GM19438 (cell line): ENCODE data around the gene TSTD1.
A peak's percentile ranks its signal among the peaks of the same experiment; 100 is the strongest.
"Not testable (repeated sequence)": the region's sequence is repeated elsewhere in the genome, so short reads cannot be mapped to it uniquely, and the experiment has no call there.

ENCODE experiments used
- ATAC-seq: cut with Tn5 transposase; IDR thresholded peaks from one replicate; pipeline ENCODE4 v1.9.1; 2021; ENCODE audit warnings: low read depth; ENCODE audit not compliant: unreplicated experiment

TSTD1 gene

GRCh38 chr1:161069731-161070270 lies 31.0 kb upstream of the TSTD1 start, which contains the start of gene ARHGAP30:
TSS of gene ARHGAP30 (minus strand) at chr1:161069891. CDS start at chr1:161069624, 267 bp downstream.
- peak; percentile 83 for ATAC-seq

- ATAC-seq: peak; percentile 7
Measured at GRCh38 chr1:161069241-161069640, 30.5 kb upstream of the TSTD1 start.

- peak; percentile 56 for ATAC-seq
Measured at GRCh38 chr1:161068306-161069234, 29.8 kb upstream of the TSTD1 start.

- no peak for ATAC-seq
Measured at GRCh38 chr1:161066694-161067093, 27.9 kb upstream of the TSTD1 start.

GRCh38 chr1:161065681-161066080 lies 26.9 kb upstream of the TSTD1 start:
- ATAC-seq: not testable (repeated sequence)

GRCh38 chr1:161063936-161064335 lies 25.2 kb upstream of the TSTD1 start:
- ATAC-seq: not testable (repeated sequence)

- no peak for ATAC-seq
Measured at GRCh38 chr1:161061419-161061818, 22.7 kb upstream of the TSTD1 start.

- no peak for ATAC-seq
Measured at GRCh38 chr1:161059293-161059692, 20.5 kb upstream of the TSTD1 start.

GRCh38 chr1:161054805-161055204 lies 16.0 kb upstream of the TSTD1 start:
- ATAC-seq: no peak

GRCh38 chr1:161054232-161054631 lies 15.5 kb upstream of the TSTD1 start:
- no peak for ATAC-seq

GRCh38 chr1:161052899-161053298 lies 14.1 kb upstream of the TSTD1 start:
- ATAC-seq: no peak

GRCh38 chr1:161051219-161051618 lies 12.5 kb upstream of the TSTD1 start:
- ATAC-seq: no peak

GRCh38 chr1:161048949-161049722 lies 10.4 kb upstream of the TSTD1 start:
- no peak for ATAC-seq

GRCh38 chr1:161047436-161048420 lies 9.0 kb upstream of the TSTD1 start:
- ATAC-seq: no peak

- ATAC-seq: no peak
Measured at GRCh38 chr1:161046605-161047228, 8.0 kb upstream of the TSTD1 start.

GRCh38 chr1:161045736-161046604 lies 7.2 kb upstream of the TSTD1 start, which contains the start of gene USF1:
TSS of gene USF1 (minus strand) at chr1:161045977. CDS start at chr1:161043275, 2,702 bp downstream.
- ATAC-seq: peak; percentile 45

- ATAC-seq: peak; percentile 47
Measured at GRCh38 chr1:161044908-161045735, 6.4 kb upstream of the TSTD1 start.

GRCh38 chr1:161044535-161044907 lies 5.8 kb upstream of the TSTD1 start:
- ATAC-seq: no peak
